ENCODE data around the gene MTMR1.

The MTMR1 gene
- 55.5 to 74.3 (median 64.4) reads per million in 4 experiments for total RNA-seq

- DNase-seq = peak; percentile 48
Observed at GRCh38 chrX:150692831-150693724, at the start of gene MTMR1. Gene MTMR1, plus strand, starts transcription at chrX:150693396. Its CDS starts 135 bp downstream, at chrX:150693531.

GRCh38 chrX:150643958-150644357 is 49.2 kb upstream of the MTMR1 start:
- DNase-seq = no peak

GRCh38 chrX:150644422-150644821 is 48.8 kb upstream of the MTMR1 start:
- no peak for DNase-seq

- no peak for DNase-seq
Observed at GRCh38 chrX:150647331-150647730, 45.9 kb upstream of the MTMR1 start.

- no peak for DNase-seq
Observed at GRCh38 chrX:150648296-150648940, 44.8 kb upstream of the MTMR1 start.

- DNase-seq = no peak
Observed at GRCh38 chrX:150649096-150649870, 43.9 kb upstream of the MTMR1 start.

GRCh38 chrX:150651906-150652305 is 41.3 kb upstream of the MTMR1 start:
- DNase-seq = no peak

- DNase-seq = no peak
Observed at GRCh38 chrX:150655788-150656187, 37.4 kb upstream of the MTMR1 start.

- no peak for DNase-seq
Observed at GRCh38 chrX:150663073-150663472, 30.1 kb upstream of the MTMR1 start.

GRCh38 chrX:150664290-150664689 is 28.9 kb upstream of the MTMR1 start:
- DNase-seq = no peak

GRCh38 chrX:150676221-150676620 is 17.0 kb upstream of the MTMR1 start:
- DNase-seq = no peak

GRCh38 chrX:150680974-150681373 is 12.2 kb upstream of the MTMR1 start:
- DNase-seq = no peak

GRCh38 chrX:150683112-150683511 is 10.1 kb upstream of the MTMR1 start:
- DNase-seq = no peak

GRCh38 chrX:150683536-150684146 is 9.6 kb upstream of the MTMR1 start:
- DNase-seq = no peak

GRCh38 chrX:150688911-150689451 is 4.2 kb upstream of the MTMR1 start:
- DNase-seq = no peak

- DNase-seq = no peak
Observed at GRCh38 chrX:150690126-150690525, 3.1 kb upstream of the MTMR1 start.

GRCh38 chrX:150692296-150692695 is 900 bp upstream of the MTMR1 start:
- no peak for DNase-seq

- peak; percentile 38 for DNase-seq
Observed at GRCh38 chrX:150693725-150694574, 754 bp downstream of the MTMR1 start.

- DNase-seq = no peak
Observed at GRCh38 chrX:150694738-150695410, 1.7 kb downstream of the MTMR1 start.

GRCh38 chrX:150696331-150696730 is 3.1 kb downstream of the MTMR1 start:
- DNase-seq = no peak

GRCh38 chrX:150696866-150697265 is 3.7 kb downstream of the MTMR1 start:
- DNase-seq = no peak
